Measurements from ENCODE around the gene SHOX. TPM values are rescaled to one million over a fixed set of nuclear protein-coding genes. Genes with fewer than 3 reads are reported as not detected.

The SHOX gene
- total RNA-seq, 1 experiment from 2014 or later: not detected

- Histone ChIP-seq H3K9ac (ENCODE audit: low read length) (no peak overlapping the region), H2AFZ (ENCODE audit: low read depth, low read length, poor library complexity, severe bottlenecking) (no peak overlapping the region), H3K27ac (ENCODE audit: low read depth, low read length) (no peak overlapping the region), H3K4me2 (ENCODE audit: low read length) (no peak overlapping the region), H3K9me2 (ENCODE audit: insufficient read depth) (no peaks in the 10 kb centered on the region), H3K4me1 (ENCODE audit: control insufficient read depth in 1 of 2, insufficient read depth in 2 of 2, low read length in 2 of 2) (no peaks in the 10 kb centered on the region), H3K36me3 (ENCODE audit: control insufficient read depth in 1 of 2, insufficient read depth in 2 of 2, low read length in 2 of 2) (no peaks in the 10 kb centered on the region), H3K4me3 (replicated peaks in 1 of 2; ENCODE audit: low read depth in 1 of 2, low read length in 2 of 2) (no peak overlapping the region), H3K9me3 (ENCODE audit: control insufficient read depth in 1 of 2, insufficient read depth in 1 of 2, low read depth in 1 of 2, low read length in 2 of 2) (no peaks in the 10 kb centered on the region), H3K27me3 (ENCODE audit: insufficient read depth, low read length) (no peaks in the 10 kb centered on the region), H4K20me1 (ENCODE audit: insufficient read depth) (no peaks in the 10 kb centered on the region), H3K79me2 (ENCODE audit: insufficient read depth, low read length) (no peaks in the 10 kb centered on the region)
- RAD21 ChIA-PET (ENCODE audit: low non-redundant PET in 1 of 2, low total read pairs in 2 of 2, uncharacterized antibody in 2 of 2, unreplicated experiment in 2 of 2): no interaction called here
- TF ChIP-seq POLR2AphosphoS5 (IDR thresholded peaks at IDR 0.05; ENCODE audit: low read depth, low read length) (no peak), SP1 (IDR thresholded peaks at IDR 0.05; ENCODE audit: low read depth) (no peak), ZNF274 (IDR thresholded peaks at IDR 0.05; ENCODE audit: low read depth, low read length) (no peak), POLR2A (IDR thresholded peaks at IDR 0.05; ENCODE audit: borderline replicate concordance, extremely low read depth, insufficient read depth, insufficient read length) (no peak), ATF3 (IDR thresholded peaks at IDR 0.05) (no peak), EZH2phosphoT487 (IDR thresholded peaks at IDR 0.05; ENCODE audit: borderline replicate concordance) (no peak), CBX3 (IDR thresholded peaks at IDR 0.05; ENCODE audit: low read depth) (no peak), FOSL1 (IDR thresholded peaks at IDR 0.05; ENCODE audit: low read depth) (no peak), ZFX (IDR thresholded peaks at IDR 0.05) (no peak), JUND (IDR thresholded peaks at IDR 0.05) (no peak), CTCF (IDR thresholded peaks at IDR 0.05 in 2 of 3, conservative IDR thresholded peaks at IDR 0.05 in 1 of 3; ENCODE audit: borderline replicate concordance in 1 of 3, insufficient read depth in 1 of 3, low read depth in 2 of 3, low read length in 2 of 3) (no peak), MAX (IDR thresholded peaks at IDR 0.05) (no peak), TCF7L2 (IDR thresholded peaks at IDR 0.05; ENCODE audit: borderline replicate concordance, extremely low read depth, insufficient read depth, insufficient read length) (no peak), RAD21 (IDR thresholded peaks at IDR 0.05; ENCODE audit: low read depth) (no peak), EGR1 (IDR thresholded peaks at IDR 0.05; ENCODE audit: low read depth) (no peak)
- intact Hi-C loops (cut with micrococcal nuclease): no loop called here
- CTCF ChIA-PET: no interaction called here
- BruUV-seq (replicated peaks): no TSS peak
- ATAC-seq (no peak), DNase-seq (ENCODE audit: low read depth, low spot score) (no peak)
- POLR2A ChIA-PET: no interaction called here
Measured at GRCh38 chrX:649166-649565, 18.6 kb downstream of the SHOX start.
